ENCODE data around the gene NDUFB3. TPM values are rescaled to one million over a fixed set of nuclear protein-coding genes. Genes with fewer than 3 reads are reported as not detected.

Gene NDUFB3
- total and polyA plus RNA-seq, 4 donors, result 34.2 to 177 (median 53.2) TPM

- peaks cover 4 to 18% (median 15%) of the 10 kb centered on the region in 4 donors for H3K36me3 ChIP-seq (ENCODE audit: control insufficient read depth in 4 of 4, insufficient read depth in 3 of 4, low read depth in 1 of 4, low read length in 3 of 4)
- no peaks in the 10 kb centered on the region for H3K9me3 ChIP-seq (ENCODE audit: control insufficient read depth in 4 of 4, low read length in 3 of 4)
- H3K27ac ChIP-seq (ENCODE audit: low read depth in 1 of 2, low read length in 2 of 2), result peak overlapping the region; percentile 2 to 34
- no peak for DNase-seq (ENCODE audit: low spot score)
- H3K9ac ChIP-seq (ENCODE audit: low read depth in 1 of 2, low read length in 2 of 2), result no peak overlapping the region
- TF ChIP-seq ATF3 (IDR thresholded peaks at IDR 0.05) (no peak), SP1 (IDR thresholded peaks at IDR 0.05) (no peak), REST (IDR thresholded peaks at IDR 0.05) (no peak), RXRA (IDR thresholded peaks at IDR 0.05) (no peak), YY1 (IDR thresholded peaks at IDR 0.05) (peak; percentile 36), GABPA (IDR thresholded peaks at IDR 0.05 in 1 of 2, conservative IDR thresholded peaks at IDR 0.05 in 1 of 2) (no peak), ZBTB33 (IDR thresholded peaks at IDR 0.05) (no peak), TAF1 (conservative IDR thresholded peaks at IDR 0.05) (no peak), FOXA2 (IDR thresholded peaks at IDR 0.05) (no peak), HNF4G (IDR thresholded peaks at IDR 0.05) (no peak), FOXA1 (IDR thresholded peaks at IDR 0.05) (no peak), JUND (IDR thresholded peaks at IDR 0.05) (peak in 1 of 2 donors; percentile 19), HNF4A (conservative IDR thresholded peaks at IDR 0.05) (no peak), NR2F2 (IDR thresholded peaks at IDR 0.05) (peak; percentile 55), RAD21 (IDR thresholded peaks at IDR 0.05) (no peak)
- peaks cover 16 to 30% (median 25%) of the 10 kb centered on the region in 4 donors for H3K4me1 ChIP-seq (ENCODE audit: control insufficient read depth in 4 of 4, insufficient read depth in 4 of 4, low read length in 3 of 4)
- no peaks in the 10 kb centered on the region for H3K27me3 ChIP-seq (ENCODE audit: control insufficient read depth in 4 of 4, insufficient read depth in 4 of 4, low read length in 3 of 4)
- WGBS, result 74% methylated on average over 3 of the region's 3 CpGs
- H3K4me3 ChIP-seq (ENCODE audit: low read depth in 1 of 3, low read length in 3 of 3), result no peak overlapping the region
Measured at GRCh38 chr2:201130524-201131186, 58.9 kb downstream of the NDUFB3 start.

GRCh38 chr2:201132518-201132917 is 60.7 kb downstream of the NDUFB3 start:
- Histone ChIP-seq H3K36me3 (ENCODE audit: control insufficient read depth in 4 of 4, insufficient read depth in 3 of 4, low read depth in 1 of 4, low read length in 3 of 4) (peaks cover 11 to 35% (median 31%) of the 10 kb centered on the region in 4 donors), H3K9ac (ENCODE audit: low read depth in 1 of 2, low read length in 2 of 2) (no peak overlapping the region), H3K9me3 (ENCODE audit: control insufficient read depth in 4 of 4, low read length in 3 of 4) (no peaks in the 10 kb centered on the region), H3K4me1 (ENCODE audit: control insufficient read depth in 4 of 4, insufficient read depth in 4 of 4, low read length in 3 of 4) (peaks cover 4 to 13% (median 9%) of the 10 kb centered on the region in 4 donors), H3K27me3 (ENCODE audit: control insufficient read depth in 4 of 4, insufficient read depth in 4 of 4, low read length in 3 of 4) (no peaks in the 10 kb centered on the region), H3K27ac (ENCODE audit: low read depth in 1 of 2, low read length in 2 of 2) (no peak overlapping the region), H3K4me3 (ENCODE audit: low read depth in 1 of 3, low read length in 3 of 3) (no peak overlapping the region)
- DNase-seq (ENCODE audit: low spot score), result no peak
- WGBS, result 60% methylated on average over 1 of the region's 1 CpG
- no peak for TF ChIP-seq FOXA1 (IDR thresholded peaks at IDR 0.05)
- no peak for TF ChIP-seq RXRA (IDR thresholded peaks at IDR 0.05)
- TF ChIP-seq ATF3 (IDR thresholded peaks at IDR 0.05), result no peak
- no peak for TF ChIP-seq JUND (IDR thresholded peaks at IDR 0.05)
- no peak for TF ChIP-seq MAX (IDR thresholded peaks at IDR 0.05)
- TF ChIP-seq FOXA2 (IDR thresholded peaks at IDR 0.05), result no peak

Small RNA genes lying within 50 kb of the gene (small RNA-seq; reads per million reads assigned to genes)
- gene RNU6-1206P, result not detected

Other genes starting within 250 kb of the NDUFB3 start
- gene CLK1, start 207.3 kb upstream of the NDUFB3 start, total RNA-seq, result 10 to 100 TPM; 69.9 to 86.3 TPM
- gene CLK1, start 207.3 kb upstream of the NDUFB3 start, polyA plus RNA-seq, result 10 to 100 TPM; 21.2 to 53.7 TPM
- gene PPIL3, start 182.9 kb upstream of the NDUFB3 start, total RNA-seq, result 10 to 100 TPM; 30.7 to 35.4 TPM
- gene PPIL3, start 182.9 kb upstream of the NDUFB3 start, polyA plus RNA-seq, result 1 to 10 TPM; 8.6 to 9.1 TPM
- gene NIF3L1, start 182.6 kb upstream of the NDUFB3 start, total RNA-seq, result 10 to 100 TPM; 19.0 to 20.7 TPM
- gene NIF3L1, start 182.6 kb upstream of the NDUFB3 start, polyA plus RNA-seq, result 10 to 100 TPM; 13.2 to 14.0 TPM
- 10 to 100 TPM; 12.5 to 13.2 TPM for gene ORC2, start 108.3 kb upstream of the NDUFB3 start, total RNA-seq
- gene ORC2, start 108.3 kb upstream of the NDUFB3 start, polyA plus RNA-seq, result 10 to 100 TPM in 1 of 2 donors, 1 to 10 TPM in 1; 2.0 to 10.7 TPM
- 10 to 100 TPM in 1 of 2 donors, 1 to 10 TPM in 1; 7.7 to 15.4 TPM for gene HYCC2, start 330 bp upstream of the NDUFB3 start, total RNA-seq
- 1 to 10 TPM; 1.5 to 3.9 TPM for gene HYCC2, start 330 bp upstream of the NDUFB3 start, polyA plus RNA-seq
- 100 to 1,000 TPM in 1 of 2 donors, 10 to 100 TPM in 1; 34.0 to 169 TPM for gene CFLAR, start 44.2 kb downstream of the NDUFB3 start, total RNA-seq
- 10 to 100 TPM; 24.4 to 56.9 TPM for gene CFLAR, start 44.2 kb downstream of the NDUFB3 start, polyA plus RNA-seq
- gene CASP10, start 111.1 kb downstream of the NDUFB3 start, total RNA-seq, result 10 to 100 TPM in 1 of 2 donors, 1 to 10 TPM in 1; 8.7 to 13.6 TPM
- gene CASP10, start 111.1 kb downstream of the NDUFB3 start, polyA plus RNA-seq, result 1 to 10 TPM; 2.2 to 2.6 TPM
- 10 to 100 TPM; 12.2 to 15.1 TPM for gene CASP8, start 188.5 kb downstream of the NDUFB3 start, total RNA-seq
- gene CASP8, start 188.5 kb downstream of the NDUFB3 start, polyA plus RNA-seq, result 1 to 10 TPM; 4.5 to 5.2 TPM